Stimulated activated CD8-positive, alpha-beta memory T cell treated with anti-CD3 and anti-CD28 coated beads, Interleukin-15, amount 100 ng/mL, for 4 hours (primary cell): ENCODE measurements around the gene STXBP5.

ENCODE experiments used
- DNase-seq, 2 donors: peaks; one replicate each; pipeline ENCODE4 v3.0.0-alpha.2; 2020; ENCODE audit warnings: low read depth in 2 of 2

STXBP5 gene

DNA sequence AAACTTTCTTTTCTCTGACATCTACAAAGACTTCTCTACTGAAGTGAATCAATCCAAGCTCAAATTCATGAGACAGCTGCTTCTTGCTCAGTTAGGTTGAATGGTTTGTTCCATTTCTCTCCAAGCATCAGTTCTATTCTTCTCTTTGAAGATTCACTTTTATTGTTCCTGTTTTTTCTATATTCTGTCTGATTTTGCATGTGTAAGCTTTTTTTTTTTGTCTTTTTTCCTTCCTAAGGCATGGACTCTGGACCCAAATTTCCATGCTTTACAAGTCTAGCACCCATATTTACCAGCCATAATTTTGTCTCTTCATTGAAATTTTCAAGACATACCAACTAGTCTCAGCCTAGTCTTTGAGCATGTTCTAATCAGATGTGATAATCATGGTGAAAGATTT, 25.9 kb upstream of the STXBP5 start:
- no peak for DNase-seq

GRCh38 chr6:147179809-147180208, 24.4 kb upstream of the STXBP5 start:
- no peak for DNase-seq

GRCh38 chr6:147180926-147181325, 23.3 kb upstream of the STXBP5 start:
- no peak for DNase-seq

GRCh38 chr6:147184379-147184778, 19.8 kb upstream of the STXBP5 start:
- no peak for DNase-seq

GRCh38 chr6:147185216-147185615, 19.0 kb upstream of the STXBP5 start:
- DNase-seq = no peak

GRCh38 chr6:147190556-147190955, 13.7 kb upstream of the STXBP5 start:
- no peak for DNase-seq

GRCh38 chr6:147192278-147192911, 11.8 kb upstream of the STXBP5 start:
- DNase-seq = no peak

GRCh38 chr6:147194652-147195411, 9.4 kb upstream of the STXBP5 start:
- DNase-seq = no peak

DNA sequence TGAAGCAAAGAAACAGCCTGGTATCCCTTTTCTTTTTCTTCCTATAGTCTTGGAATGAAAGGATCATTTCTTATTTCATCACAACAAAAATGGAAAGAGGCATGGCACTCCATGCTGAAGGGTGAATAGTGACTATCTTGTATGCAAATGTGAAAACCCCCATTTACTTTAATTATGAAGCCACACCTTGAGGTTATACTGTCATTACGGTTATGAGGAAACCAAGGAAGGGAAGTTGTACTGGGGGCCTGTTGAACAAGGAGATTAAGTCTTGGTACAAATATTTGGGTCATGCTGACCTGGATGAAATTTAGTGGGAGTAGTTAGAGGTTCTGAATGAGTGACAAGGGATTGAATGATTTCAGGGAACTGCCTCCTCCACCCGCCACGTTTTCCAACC, 8.7 kb upstream of the STXBP5 start:
- no peak for DNase-seq

DNA sequence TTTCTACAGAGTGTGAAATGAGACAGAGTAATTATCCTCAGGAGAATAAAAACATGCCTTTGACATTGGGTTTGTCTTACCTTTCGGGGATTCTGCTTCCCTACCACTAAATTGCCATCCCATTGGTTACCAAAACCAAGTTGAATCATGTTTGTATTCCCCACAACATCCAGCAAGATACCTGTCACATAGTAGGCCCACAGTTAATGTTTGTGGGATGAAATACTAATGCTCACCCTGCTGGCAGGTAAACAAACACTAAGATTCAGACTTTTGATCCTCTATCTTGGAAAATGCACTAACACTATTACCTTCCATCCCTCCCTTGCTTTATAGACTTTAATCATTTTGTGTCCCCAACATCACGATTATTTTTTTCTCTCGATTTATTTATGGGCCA, 8.2 kb upstream of the STXBP5 start:
- no peak for DNase-seq

DNA sequence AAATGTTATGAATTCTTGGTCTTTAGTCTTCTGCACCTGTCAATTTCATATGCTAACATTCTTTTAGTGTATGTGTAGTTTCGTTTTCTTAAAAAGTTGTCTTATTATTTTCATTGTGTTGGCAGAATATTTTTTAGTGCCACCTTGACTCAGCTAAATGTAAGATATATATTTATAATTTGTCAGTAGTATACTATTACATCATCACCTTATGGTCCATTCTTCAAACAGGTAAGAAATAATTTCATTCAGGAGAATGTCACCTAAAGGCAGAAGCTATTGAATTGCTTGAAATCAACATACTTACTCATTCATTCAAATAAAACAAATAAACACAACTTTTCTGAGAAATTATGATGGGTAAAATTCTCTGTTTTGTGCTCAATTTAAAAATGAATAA, 3.5 kb upstream of the STXBP5 start:
- DNase-seq = no peak

- no peak for DNase-seq
These were observed 2.2 kb upstream of the STXBP5 start for GRCh38 chr6:147201885-147202515.

- DNase-seq = peak; percentile 46 to 73
These were observed 1.5 kb upstream of the STXBP5 start for GRCh38 chr6:147202516-147203310.

- peak; percentile 10 to 58 for DNase-seq
These were observed 732 bp upstream of the STXBP5 start for GRCh38 chr6:147203311-147204059.

GRCh38 chr6:147204843-147205311, 660 bp downstream of the STXBP5 start:
- no peak for DNase-seq

DNA sequence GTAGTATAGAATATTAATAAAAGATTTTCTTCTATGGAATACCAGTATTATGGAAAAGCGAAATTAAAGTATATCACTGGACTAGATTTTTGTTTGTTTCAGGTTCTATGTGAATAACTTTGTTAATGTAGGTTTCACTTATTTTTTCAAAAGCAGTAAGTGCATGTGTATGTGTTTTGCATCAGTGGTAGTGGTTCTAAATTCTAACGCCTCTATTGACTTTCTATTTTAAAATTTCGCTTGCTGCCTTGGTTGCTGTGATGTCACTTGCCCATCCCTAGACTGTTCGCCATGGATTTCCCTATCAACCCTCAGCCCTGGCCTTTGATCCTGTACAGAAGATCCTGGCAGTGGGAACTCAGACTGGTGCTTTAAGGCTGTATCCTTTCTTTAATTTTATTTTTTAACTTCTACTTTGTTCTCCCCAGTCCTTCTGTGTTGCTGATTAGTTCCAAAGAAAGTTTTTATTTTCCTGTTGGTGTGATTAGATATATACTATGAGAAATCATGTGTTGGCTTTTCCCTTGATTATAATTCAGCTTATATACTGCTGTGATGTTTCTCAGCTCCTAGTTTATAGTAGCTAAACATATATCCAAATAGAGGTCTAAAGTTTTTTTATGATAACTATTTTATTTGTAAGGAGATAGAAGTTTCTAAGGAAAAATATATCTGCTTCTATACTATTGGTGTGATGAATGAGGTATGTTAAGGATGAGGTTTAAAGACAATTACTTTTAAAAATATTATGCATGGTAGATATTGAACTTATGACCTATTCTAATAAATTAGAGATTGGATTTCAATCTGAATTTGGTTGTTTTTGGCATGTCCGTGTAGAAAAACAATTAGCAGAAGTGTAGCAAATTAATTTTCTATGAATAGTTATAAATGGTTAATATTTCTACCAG, 1.7 kb downstream of the STXBP5 start:
- DNase-seq = no peak

- DNase-seq = no peak
These were observed 3.1 kb downstream of the STXBP5 start for GRCh38 chr6:147207351-147207750.

DNA sequence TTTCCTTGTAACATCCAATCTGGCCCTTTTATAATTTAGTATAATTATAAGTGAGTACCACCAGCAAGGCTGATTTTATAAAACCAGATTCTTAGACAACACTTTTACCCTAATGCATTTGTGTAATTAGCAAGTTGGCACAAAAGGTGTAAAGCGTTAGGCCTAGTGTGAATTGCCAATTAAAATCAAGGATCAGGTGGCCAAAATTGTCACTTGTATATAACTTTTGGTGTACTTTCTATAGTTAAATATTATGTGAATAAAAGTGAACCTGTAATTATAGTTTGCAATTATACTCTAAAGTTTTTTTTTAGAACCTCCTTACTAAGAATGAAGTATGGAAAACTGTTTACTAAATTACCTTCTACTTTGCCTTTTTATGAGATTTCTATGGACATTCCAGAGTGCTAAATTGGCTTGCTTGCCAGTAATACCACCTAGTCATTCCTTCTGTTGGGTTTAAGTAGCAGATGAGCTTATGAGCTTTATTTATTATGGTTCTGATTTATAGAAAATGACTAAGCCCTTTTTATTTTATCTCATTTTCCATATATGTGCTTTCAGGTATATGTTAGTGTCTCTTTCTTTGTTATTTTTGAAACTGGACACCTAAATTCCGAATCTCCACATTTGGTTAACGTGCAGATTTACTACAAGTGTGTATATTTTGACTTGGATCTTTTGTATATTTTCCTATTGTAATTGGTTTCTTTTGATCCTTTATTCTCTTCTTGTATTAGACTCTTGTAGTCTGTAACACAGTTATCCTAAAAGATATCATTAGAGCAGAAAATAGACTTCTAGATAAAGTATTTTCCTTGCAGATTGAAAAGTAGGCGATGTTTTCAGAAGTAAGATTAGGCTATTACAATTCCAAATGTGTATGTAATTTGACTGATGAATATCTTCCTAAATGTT, 3.9 kb downstream of the STXBP5 start:
- no peak for DNase-seq

- DNase-seq = no peak
These were observed 5.7 kb downstream of the STXBP5 start for GRCh38 chr6:147209762-147210449.
